ENCODE data around the gene TSACC.
"Not testable (repeated sequence)": the region's sequence is repeated elsewhere in the genome, so short reads cannot be mapped to it uniquely, and the experiment has no call there.

Gene TSACC

GRCh38 chr1:156367383-156368156 lies 29.2 kb downstream of the TSACC start:
- TF ChIP-seq ZFP30 (CRISPR knock-in tag; IDR thresholded peaks at IDR 0.05) = no peak
- TF ChIP-seq, protein P1, sequence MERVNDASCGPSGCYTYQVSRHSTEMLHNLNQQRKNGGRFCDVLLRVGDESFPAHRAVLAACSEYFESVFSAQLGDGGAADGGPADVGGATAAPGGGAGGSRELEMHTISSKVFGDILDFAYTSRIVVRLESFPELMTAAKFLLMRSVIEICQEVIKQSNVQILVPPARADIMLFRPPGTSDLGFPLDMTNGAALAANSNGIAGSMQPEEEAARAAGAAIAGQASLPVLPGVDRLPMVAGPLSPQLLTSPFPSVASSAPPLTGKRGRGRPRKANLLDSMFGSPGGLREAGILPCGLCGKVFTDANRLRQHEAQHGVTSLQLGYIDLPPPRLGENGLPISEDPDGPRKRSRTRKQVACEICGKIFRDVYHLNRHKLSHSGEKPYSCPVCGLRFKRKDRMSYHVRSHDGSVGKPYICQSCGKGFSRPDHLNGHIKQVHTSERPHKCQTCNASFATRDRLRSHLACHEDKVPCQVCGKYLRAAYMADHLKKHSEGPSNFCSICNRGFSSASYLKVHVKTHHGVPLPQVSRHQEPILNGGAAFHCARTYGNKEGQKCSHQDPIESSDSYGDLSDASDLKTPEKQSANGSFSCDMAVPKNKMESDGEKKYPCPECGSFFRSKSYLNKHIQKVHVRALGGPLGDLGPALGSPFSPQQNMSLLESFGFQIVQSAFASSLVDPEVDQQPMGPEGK (CRISPR knock-in tag; IDR thresholded peaks at IDR 0.05; ENCODE audit: borderline replicate concordance) = no peak
- no peak for TF ChIP-seq ZFP3 (CRISPR knock-in tag; IDR thresholded peaks at IDR 0.05)
- peak; percentile 85 for TF ChIP-seq ZNF70 (CRISPR knock-in tag; IDR thresholded peaks at IDR 0.05)
- TF ChIP-seq TOX (CRISPR knock-in tag; IDR thresholded peaks at IDR 0.05; ENCODE audit: borderline replicate concordance) = no peak
- no peak for TF ChIP-seq SNAI2 (CRISPR knock-in tag; IDR thresholded peaks at IDR 0.05)
- TF ChIP-seq, protein P2, sequence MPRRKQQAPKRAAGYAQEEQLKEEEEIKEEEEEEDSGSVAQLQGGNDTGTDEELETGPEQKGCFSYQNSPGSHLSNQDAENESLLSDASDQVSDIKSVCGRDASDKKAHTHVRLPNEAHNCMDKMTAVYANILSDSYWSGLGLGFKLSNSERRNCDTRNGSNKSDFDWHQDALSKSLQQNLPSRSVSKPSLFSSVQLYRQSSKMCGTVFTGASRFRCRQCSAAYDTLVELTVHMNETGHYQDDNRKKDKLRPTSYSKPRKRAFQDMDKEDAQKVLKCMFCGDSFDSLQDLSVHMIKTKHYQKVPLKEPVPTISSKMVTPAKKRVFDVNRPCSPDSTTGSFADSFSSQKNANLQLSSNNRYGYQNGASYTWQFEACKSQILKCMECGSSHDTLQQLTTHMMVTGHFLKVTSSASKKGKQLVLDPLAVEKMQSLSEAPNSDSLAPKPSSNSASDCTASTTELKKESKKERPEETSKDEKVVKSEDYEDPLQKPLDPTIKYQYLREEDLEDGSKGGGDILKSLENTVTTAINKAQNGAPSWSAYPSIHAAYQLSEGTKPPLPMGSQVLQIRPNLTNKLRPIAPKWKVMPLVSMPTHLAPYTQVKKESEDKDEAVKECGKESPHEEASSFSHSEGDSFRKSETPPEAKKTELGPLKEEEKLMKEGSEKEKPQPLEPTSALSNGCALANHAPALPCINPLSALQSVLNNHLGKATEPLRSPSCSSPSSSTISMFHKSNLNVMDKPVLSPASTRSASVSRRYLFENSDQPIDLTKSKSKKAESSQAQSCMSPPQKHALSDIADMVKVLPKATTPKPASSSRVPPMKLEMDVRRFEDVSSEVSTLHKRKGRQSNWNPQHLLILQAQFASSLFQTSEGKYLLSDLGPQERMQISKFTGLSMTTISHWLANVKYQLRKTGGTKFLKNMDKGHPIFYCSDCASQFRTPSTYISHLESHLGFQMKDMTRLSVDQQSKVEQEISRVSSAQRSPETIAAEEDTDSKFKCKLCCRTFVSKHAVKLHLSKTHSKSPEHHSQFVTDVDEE (CRISPR knock-in tag; IDR thresholded peaks at IDR 0.05) = no peak
- ATAC-seq = no peak; the same call in 2 of the 3 replicates

- TF ChIP-seq GLIS3 (CRISPR knock-in tag; IDR thresholded peaks at IDR 0.05) = no peak
- TF ChIP-seq ZFP3 (CRISPR knock-in tag; IDR thresholded peaks at IDR 0.05) = no peak
- TF ChIP-seq TCF4 (CRISPR knock-in tag; IDR thresholded peaks at IDR 0.05; ENCODE audit: borderline replicate concordance) = no peak
- TF ChIP-seq CSRNP3 (CRISPR knock-in tag; IDR thresholded peaks at IDR 0.05) = no peak
- no peak for TF ChIP-seq ESRRG (CRISPR knock-in tag; IDR thresholded peaks at IDR 0.05)
- TF ChIP-seq TOX (CRISPR knock-in tag; IDR thresholded peaks at IDR 0.05; ENCODE audit: borderline replicate concordance) = no peak
- peak; percentile 60 for ATAC-seq
Observed at GRCh38 chr1:156368157-156368658, 29.9 kb downstream of the TSACC start.

- ATAC-seq = no peak
- TF ChIP-seq ZC3H10 (CRISPR knock-in tag; IDR thresholded peaks at IDR 0.05) (no peak), ISL1 (CRISPR knock-in tag; IDR thresholded peaks at IDR 0.05) (no peak), ESRRG (CRISPR knock-in tag; IDR thresholded peaks at IDR 0.05) (no peak), POU6F1 (CRISPR knock-in tag; IDR thresholded peaks at IDR 0.05; ENCODE audit: borderline replicate concordance, low read depth) (no peak), OSR1 (CRISPR knock-in tag; IDR thresholded peaks at IDR 0.05) (no peak), ZNF70 (CRISPR knock-in tag; IDR thresholded peaks at IDR 0.05) (no peak), RARB (CRISPR knock-in tag; IDR thresholded peaks at IDR 0.05) (no peak), PPARA (CRISPR knock-in tag; IDR thresholded peaks at IDR 0.05; ENCODE audit: borderline replicate concordance) (no peak), ZNF565 (CRISPR knock-in tag; conservative IDR thresholded peaks at IDR 0.05; ENCODE audit: low read depth) (no peak), ZNF8 (CRISPR knock-in tag; IDR thresholded peaks at IDR 0.05) (no peak), ZFP3 (CRISPR knock-in tag; IDR thresholded peaks at IDR 0.05) (no peak)
- TF ChIP-seq, protein P3, sequence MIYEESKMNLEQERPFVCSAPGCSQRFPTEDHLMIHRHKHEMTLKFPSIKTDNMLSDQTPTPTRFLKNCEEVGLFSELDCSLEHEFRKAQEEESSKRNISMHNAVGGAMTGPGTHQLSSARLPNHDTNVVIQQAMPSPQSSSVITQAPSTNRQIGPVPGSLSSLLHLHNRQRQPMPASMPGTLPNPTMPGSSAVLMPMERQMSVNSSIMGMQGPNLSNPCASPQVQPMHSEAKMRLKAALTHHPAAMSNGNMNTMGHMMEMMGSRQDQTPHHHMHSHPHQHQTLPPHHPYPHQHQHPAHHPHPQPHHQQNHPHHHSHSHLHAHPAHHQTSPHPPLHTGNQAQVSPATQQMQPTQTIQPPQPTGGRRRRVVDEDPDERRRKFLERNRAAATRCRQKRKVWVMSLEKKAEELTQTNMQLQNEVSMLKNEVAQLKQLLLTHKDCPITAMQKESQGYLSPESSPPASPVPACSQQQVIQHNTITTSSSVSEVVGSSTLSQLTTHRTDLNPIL (CRISPR knock-in tag; IDR thresholded peaks at IDR 0.05; ENCODE audit: low read depth) = no peak
- TF ChIP-seq, protein P1 (CRISPR knock-in tag; IDR thresholded peaks at IDR 0.05; ENCODE audit: borderline replicate concordance) = no peak
Observed at GRCh38 chr1:156368889-156369684, 30.8 kb downstream of the TSACC start, which contains the start of gene RHBG. Gene RHBG (plus strand): TSS chr1:156369211. CDS start chr1:156369250, 39 bp downstream.

- ATAC-seq = not testable (repeated sequence)
Observed at GRCh38 chr1:156369685-156370286, 31.5 kb downstream of the TSACC start.
